ENCODE results near the gene TNKS2.

GRCh38 chr10:91776266-91776665, 22.0 kb upstream of the TNKS2 start:
- TF ChIP-seq CTCF (IDR thresholded peaks at IDR 0.05; ENCODE audit: insufficient read depth, low read length) (no peak), REST (IDR thresholded peaks at IDR 0.05; ENCODE audit: insufficient replicate concordance, low read depth) (no peak)

Measured in HL-60 (cell line).